ENCODE measurements around the gene ARRB1.

ARRB1 gene

GRCh38 chr11:75219869-75220268 is 131.6 kb downstream of the ARRB1 start:
- DNase-seq = no peak

- DNase-seq = no peak
These were observed 136.6 kb downstream of the ARRB1 start for GRCh38 chr11:75214843-75215242.

GRCh38 chr11:75214411-75214821 is 137.0 kb downstream of the ARRB1 start:
- peak in 2 of 14 donors; percentile 5 to 38 for DNase-seq

Data from C1 segment of cervical spinal cord (tissue), 14 donors.